Endothelial cell (in vitro differentiated cells): ENCODE measurements around the gene LRSAM1. TPM values are rescaled to one million over a fixed set of nuclear protein-coding genes. Genes with fewer than 3 reads are reported as not detected.

ENCODE experiments used
- DNase-seq: peaks from one replicate; pipeline ENCODE4 v3.0.0; 2021; ENCODE audit warnings: low spot score
- H3K27ac Mint-ChIP-seq: one replicate; pipeline ENCODE4 v1.8.0; 2021; ENCODE audit warnings: mixed read lengths, inconsistent platforms; ENCODE audit not compliant: unreplicated experiment
- H3K27me3 Mint-ChIP-seq: one replicate; pipeline ENCODE4 v1.8.0; 2021; ENCODE audit warnings: mild to moderate bottlenecking, moderate library complexity, mixed read lengths, inconsistent platforms; ENCODE audit not compliant: unreplicated experiment
- H3K36me3 Mint-ChIP-seq: one replicate; pipeline ENCODE4 v1.8.0; 2021; ENCODE audit warnings: mild to moderate bottlenecking, low read depth, mixed read lengths, inconsistent platforms; ENCODE audit not compliant: unreplicated experiment
- H3K4me1 Mint-ChIP-seq: one replicate; pipeline ENCODE4 v1.8.0; 2021; ENCODE audit warnings: mild to moderate bottlenecking, mixed read lengths, inconsistent platforms; ENCODE audit not compliant: unreplicated experiment
- H3K4me3 Mint-ChIP-seq: one replicate; pipeline ENCODE4 v1.8.0; 2021; ENCODE audit warnings: mild to moderate bottlenecking, mixed read lengths, inconsistent platforms; ENCODE audit not compliant: unreplicated experiment
- H3K9me3 Mint-ChIP-seq: one replicate; pipeline ENCODE4 v1.8.0; 2021; ENCODE audit warnings: mixed read lengths, inconsistent platforms; ENCODE audit not compliant: unreplicated experiment
- CTCF ChIP-seq: fragments of 200-600 bp; sonication (generic); IDR thresholded peaks from one replicate; pipeline ENCODE4 v1.5.0; 2021; ENCODE audit warnings: antibody characterized with exemption; ENCODE audit not compliant: unreplicated experiment
- total RNA-seq: library from RNA; stranded (reverse); fragmentation: NEBNext Ultra II Directional; extraction: Animal tissue kit (Norgen Biotek cat#: 25700); gene quantifications from one replicate; pipeline ENCODE4 v1.2.1, GENCODE V29; 2021; ENCODE audit not compliant: unreplicated experiment

The LRSAM1 gene
- total RNA-seq, 1 donor from 2014 or later = 22.6 TPM

GRCh38 chr9:127506814-127507750 is 55.8 kb downstream of the LRSAM1 start:
- no peak overlapping the region for H3K27ac Mint-ChIP-seq
- no peak for DNase-seq
- peak overlapping the region; percentile 31 for H3K4me3 Mint-ChIP-seq
- peaks cover 5% of the 10 kb centered on the region for H3K4me1 Mint-ChIP-seq
- peaks cover 20% of the 10 kb centered on the region for H3K36me3 Mint-ChIP-seq
- TF ChIP-seq CTCF = no peak
- H3K27me3 Mint-ChIP-seq = peaks cover 5% of the 10 kb centered on the region
- H3K9me3 Mint-ChIP-seq = no peaks in the 10 kb centered on the region

- no peak for TF ChIP-seq CTCF
- Mint-ChIP-seq H3K27me3 (peaks cover 5% of the 10 kb centered on the region), H3K36me3 (peaks cover 25% of the 10 kb centered on the region)
Observed at GRCh38 chr9:127507751-127508648, 56.7 kb downstream of the LRSAM1 start.

GRCh38 chr9:127508901-127509260 is 57.6 kb downstream of the LRSAM1 start:
- H3K27me3 Mint-ChIP-seq = peaks cover 2% of the 10 kb centered on the region
- no peak for TF ChIP-seq CTCF
- H3K36me3 Mint-ChIP-seq = peaks cover 26% of the 10 kb centered on the region
- DNase-seq = no peak
- H3K9me3 Mint-ChIP-seq = no peaks in the 10 kb centered on the region
- no peak overlapping the region for H3K27ac Mint-ChIP-seq
- H3K4me1 Mint-ChIP-seq = peaks cover 5% of the 10 kb centered on the region
- peak overlapping the region; percentile 74 for H3K4me3 Mint-ChIP-seq

More at GRCh38 chr9:127507751-127508648, 56.7 kb downstream of the LRSAM1 start:
- Mint-ChIP-seq H3K9me3 (no peaks in the 10 kb centered on the region), H3K4me1 (peaks cover 5% of the 10 kb centered on the region), H3K4me3 (no peak overlapping the region), H3K27ac (no peak overlapping the region)
- DNase-seq = no peak

GRCh38 chr9:127509261-127509954 is 58.1 kb downstream of the LRSAM1 start:
- Mint-ChIP-seq H3K36me3 (peaks cover 23% of the 10 kb centered on the region), H3K27me3 (peaks cover 2% of the 10 kb centered on the region), H3K9me3 (no peaks in the 10 kb centered on the region), H3K27ac (no peak overlapping the region), H3K4me3 (no peak overlapping the region), H3K4me1 (peaks cover 5% of the 10 kb centered on the region)
- TF ChIP-seq CTCF = no peak
- no peak for DNase-seq
